Central memory CD4-positive, alpha-beta T cell (primary cell): Measurements from ENCODE around the gene METTL8.
"Not testable (repeated sequence)": the region's sequence is repeated elsewhere in the genome, so short reads cannot be mapped to it uniquely, and the experiment has no call there.

Experiments
- DNase-seq: peaks from one replicate; pipeline ENCODE4 v3.0.0; 2022

The METTL8 gene

GRCh38 chr2:171394164-171394740, 39.5 kb downstream of the METTL8 start:
- no peak for DNase-seq

- DNase-seq = no peak
These were observed 40.3 kb downstream of the METTL8 start for GRCh38 chr2:171393487-171393886.

- no peak for DNase-seq
These were observed 42.3 kb downstream of the METTL8 start for GRCh38 chr2:171391532-171391931.

GRCh38 chr2:171390941-171391516, 42.8 kb downstream of the METTL8 start:
- DNase-seq = no peak

- no peak for DNase-seq
These were observed 44.0 kb downstream of the METTL8 start for GRCh38 chr2:171389780-171390179.

- DNase-seq = no peak
These were observed 44.5 kb downstream of the METTL8 start for GRCh38 chr2:171389325-171389724.

GRCh38 chr2:171387052-171387451, 46.7 kb downstream of the METTL8 start:
- no peak for DNase-seq

- DNase-seq = no peak
These were observed 47.2 kb downstream of the METTL8 start for GRCh38 chr2:171386627-171387026.

GRCh38 chr2:171383134-171383533, 50.7 kb downstream of the METTL8 start:
- DNase-seq = no peak

GRCh38 chr2:171382175-171382574, 51.6 kb downstream of the METTL8 start:
- DNase-seq = not testable (repeated sequence)

- DNase-seq = not testable (repeated sequence)
These were observed 55.9 kb downstream of the METTL8 start for GRCh38 chr2:171377852-171378251.

GRCh38 chr2:171367692-171368091, 66.1 kb downstream of the METTL8 start:
- no peak for DNase-seq

- no peak for DNase-seq
These were observed 68.0 kb downstream of the METTL8 start for GRCh38 chr2:171365778-171366177.

- no peak for DNase-seq
These were observed 68.6 kb downstream of the METTL8 start for GRCh38 chr2:171365232-171365631.

GRCh38 chr2:171362396-171362795, 71.4 kb downstream of the METTL8 start:
- DNase-seq = no peak

GRCh38 chr2:171360905-171361304, 72.9 kb downstream of the METTL8 start:
- DNase-seq = no peak

- not testable (repeated sequence) for DNase-seq
These were observed 80.0 kb downstream of the METTL8 start for GRCh38 chr2:171353746-171354145.

- DNase-seq = no peak
These were observed 85.7 kb downstream of the METTL8 start for GRCh38 chr2:171348056-171348455.

- no peak for DNase-seq
These were observed 86.2 kb downstream of the METTL8 start for GRCh38 chr2:171347591-171348032.

GRCh38 chr2:171346723-171347557, 86.8 kb downstream of the METTL8 start:
- DNase-seq = no peak

- no peak for DNase-seq
These were observed 87.6 kb downstream of the METTL8 start for GRCh38 chr2:171345971-171346722.

- no peak for DNase-seq
These were observed 89.6 kb downstream of the METTL8 start for GRCh38 chr2:171344182-171344581.

GRCh38 chr2:171342067-171342413, 91.8 kb downstream of the METTL8 start:
- no peak for DNase-seq
